Lower leg skin (tissue), 3 donors: ENCODE data around the gene LYPD8.

Experiments
- POLR2A ChIP-seq, 2 donors: fragments of 450-650 bp; IDR thresholded peaks; one replicate each; pipeline ENCODE4 v1.6.1; 2016 to 2017; ENCODE audit warnings: antibody characterized with exemption in 2 of 2, mild to moderate bottlenecking in 1 of 2, moderate library complexity in 1 of 2
- TF ChIP-seq, protein P1 (sequence below), 3 donors: fragments of 450-650 bp; IDR thresholded peaks; one replicate each; pipeline ENCODE4 v1.5.1; 2016; ENCODE audit warnings: antibody characterized with exemption in 3 of 3, mild to moderate bottlenecking in 3 of 3, moderate library complexity in 2 of 3

DNA sequence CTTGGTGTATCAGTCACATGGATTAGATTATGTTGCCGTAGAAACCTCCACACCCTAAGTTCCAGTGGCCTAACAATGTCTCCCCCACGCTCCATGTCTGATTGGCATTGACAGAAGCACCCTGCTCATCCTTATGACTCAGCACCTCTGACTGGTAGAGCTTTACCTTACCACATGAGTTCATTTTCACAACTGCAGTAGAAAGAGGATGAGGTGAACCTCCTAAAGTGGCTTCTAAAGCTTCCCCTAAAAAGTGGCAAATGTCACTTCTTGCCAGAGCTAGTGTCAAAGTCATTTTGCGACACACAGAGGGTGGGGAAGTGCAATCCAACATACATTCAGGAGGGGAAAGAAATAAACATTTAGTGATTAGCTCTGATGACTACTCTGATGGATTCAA, 30.6 kb upstream of the LYPD8 start:
- TF ChIP-seq, protein P1, sequence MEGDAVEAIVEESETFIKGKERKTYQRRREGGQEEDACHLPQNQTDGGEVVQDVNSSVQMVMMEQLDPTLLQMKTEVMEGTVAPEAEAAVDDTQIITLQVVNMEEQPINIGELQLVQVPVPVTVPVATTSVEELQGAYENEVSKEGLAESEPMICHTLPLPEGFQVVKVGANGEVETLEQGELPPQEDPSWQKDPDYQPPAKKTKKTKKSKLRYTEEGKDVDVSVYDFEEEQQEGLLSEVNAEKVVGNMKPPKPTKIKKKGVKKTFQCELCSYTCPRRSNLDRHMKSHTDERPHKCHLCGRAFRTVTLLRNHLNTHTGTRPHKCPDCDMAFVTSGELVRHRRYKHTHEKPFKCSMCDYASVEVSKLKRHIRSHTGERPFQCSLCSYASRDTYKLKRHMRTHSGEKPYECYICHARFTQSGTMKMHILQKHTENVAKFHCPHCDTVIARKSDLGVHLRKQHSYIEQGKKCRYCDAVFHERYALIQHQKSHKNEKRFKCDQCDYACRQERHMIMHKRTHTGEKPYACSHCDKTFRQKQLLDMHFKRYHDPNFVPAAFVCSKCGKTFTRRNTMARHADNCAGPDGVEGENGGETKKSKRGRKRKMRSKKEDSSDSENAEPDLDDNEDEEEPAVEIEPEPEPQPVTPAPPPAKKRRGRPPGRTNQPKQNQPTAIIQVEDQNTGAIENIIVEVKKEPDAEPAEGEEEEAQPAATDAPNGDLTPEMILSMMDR (IDR thresholded peaks at IDR 0.05): no peak
- no peak for TF ChIP-seq POLR2A (IDR thresholded peaks at IDR 0.05)
